ENCODE results near the gene TRPM1. TPM values are rescaled to one million over a fixed set of nuclear protein-coding genes. Genes with fewer than 3 reads are reported as not detected.

Gene TRPM1
- total RNA-seq, 1 experiment from 2014 or later = 0.77 TPM

DNA sequence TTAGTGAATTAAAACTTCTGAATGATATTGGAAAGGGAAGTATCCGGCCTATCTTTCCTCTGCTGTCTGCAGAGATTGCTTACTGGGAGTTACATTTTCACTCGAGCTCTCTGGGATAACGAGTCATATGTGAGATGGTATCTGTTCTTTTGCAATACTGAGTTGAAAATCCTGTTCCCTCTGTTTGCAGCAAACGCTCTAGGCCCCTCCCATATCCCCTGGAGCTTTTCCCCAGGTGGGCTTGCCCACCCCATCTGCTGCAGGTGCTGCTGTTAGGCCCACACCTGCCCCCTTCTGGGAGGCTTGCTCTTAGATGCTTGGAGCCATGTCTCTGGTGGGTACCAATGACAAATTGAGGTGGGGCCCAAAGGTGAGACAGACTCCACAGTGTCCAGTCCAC is 67.4 kb downstream of the TRPM1 start:
- H3K9me3 Mint-ChIP-seq = no peaks in the 10 kb centered on the region
- no peaks in the 10 kb centered on the region for H3K36me3 Mint-ChIP-seq
- no peak overlapping the region for H3K27ac Mint-ChIP-seq
- TF ChIP-seq MYBL2 (CRISPR knock-in tag; IDR thresholded peaks at IDR 0.05) (no peak), ZNF219 (CRISPR knock-in tag; IDR thresholded peaks at IDR 0.05; ENCODE audit: borderline replicate concordance) (no peak), NR1H2 (CRISPR knock-in tag; IDR thresholded peaks at IDR 0.05) (no peak), ZNF423 (CRISPR knock-in tag; IDR thresholded peaks at IDR 0.05) (peak; percentile 68), NFYB (CRISPR knock-in tag; conservative IDR thresholded peaks at IDR 0.05; ENCODE audit: low read depth) (no peak)
- TF ChIP-seq, protein P1, sequence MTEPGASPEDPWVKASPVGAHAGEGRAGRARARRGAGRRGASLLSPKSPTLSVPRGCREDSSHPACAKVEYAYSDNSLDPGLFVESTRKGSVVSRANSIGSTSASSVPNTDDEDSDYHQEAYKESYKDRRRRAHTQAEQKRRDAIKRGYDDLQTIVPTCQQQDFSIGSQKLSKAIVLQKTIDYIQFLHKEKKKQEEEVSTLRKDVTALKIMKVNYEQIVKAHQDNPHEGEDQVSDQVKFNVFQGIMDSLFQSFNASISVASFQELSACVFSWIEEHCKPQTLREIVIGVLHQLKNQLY (CRISPR knock-in tag; IDR thresholded peaks at IDR 0.05) = no peak
- TF ChIP-seq, protein P2, sequence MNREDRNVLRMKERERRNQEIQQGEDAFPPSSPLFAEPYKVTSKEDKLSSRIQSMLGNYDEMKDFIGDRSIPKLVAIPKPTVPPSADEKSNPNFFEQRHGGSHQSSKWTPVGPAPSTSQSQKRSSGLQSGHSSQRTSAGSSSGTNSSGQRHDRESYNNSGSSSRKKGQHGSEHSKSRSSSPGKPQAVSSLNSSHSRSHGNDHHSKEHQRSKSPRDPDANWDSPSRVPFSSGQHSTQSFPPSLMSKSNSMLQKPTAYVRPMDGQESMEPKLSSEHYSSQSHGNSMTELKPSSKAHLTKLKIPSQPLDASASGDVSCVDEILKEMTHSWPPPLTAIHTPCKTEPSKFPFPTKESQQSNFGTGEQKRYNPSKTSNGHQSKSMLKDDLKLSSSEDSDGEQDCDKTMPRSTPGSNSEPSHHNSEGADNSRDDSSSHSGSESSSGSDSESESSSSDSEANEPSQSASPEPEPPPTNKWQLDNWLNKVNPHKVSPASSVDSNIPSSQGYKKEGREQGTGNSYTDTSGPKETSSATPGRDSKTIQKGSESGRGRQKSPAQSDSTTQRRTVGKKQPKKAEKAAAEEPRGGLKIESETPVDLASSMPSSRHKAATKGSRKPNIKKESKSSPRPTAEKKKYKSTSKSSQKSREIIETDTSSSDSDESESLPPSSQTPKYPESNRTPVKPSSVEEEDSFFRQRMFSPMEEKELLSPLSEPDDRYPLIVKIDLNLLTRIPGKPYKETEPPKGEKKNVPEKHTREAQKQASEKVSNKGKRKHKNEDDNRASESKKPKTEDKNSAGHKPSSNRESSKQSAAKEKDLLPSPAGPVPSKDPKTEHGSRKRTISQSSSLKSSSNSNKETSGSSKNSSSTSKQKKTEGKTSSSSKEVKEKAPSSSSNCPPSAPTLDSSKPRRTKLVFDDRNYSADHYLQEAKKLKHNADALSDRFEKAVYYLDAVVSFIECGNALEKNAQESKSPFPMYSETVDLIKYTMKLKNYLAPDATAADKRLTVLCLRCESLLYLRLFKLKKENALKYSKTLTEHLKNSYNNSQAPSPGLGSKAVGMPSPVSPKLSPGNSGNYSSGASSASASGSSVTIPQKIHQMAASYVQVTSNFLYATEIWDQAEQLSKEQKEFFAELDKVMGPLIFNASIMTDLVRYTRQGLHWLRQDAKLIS (CRISPR knock-in tag; IDR thresholded peaks at IDR 0.05; ENCODE audit: borderline replicate concordance) = no peak
- TF ChIP-seq, protein P3, sequence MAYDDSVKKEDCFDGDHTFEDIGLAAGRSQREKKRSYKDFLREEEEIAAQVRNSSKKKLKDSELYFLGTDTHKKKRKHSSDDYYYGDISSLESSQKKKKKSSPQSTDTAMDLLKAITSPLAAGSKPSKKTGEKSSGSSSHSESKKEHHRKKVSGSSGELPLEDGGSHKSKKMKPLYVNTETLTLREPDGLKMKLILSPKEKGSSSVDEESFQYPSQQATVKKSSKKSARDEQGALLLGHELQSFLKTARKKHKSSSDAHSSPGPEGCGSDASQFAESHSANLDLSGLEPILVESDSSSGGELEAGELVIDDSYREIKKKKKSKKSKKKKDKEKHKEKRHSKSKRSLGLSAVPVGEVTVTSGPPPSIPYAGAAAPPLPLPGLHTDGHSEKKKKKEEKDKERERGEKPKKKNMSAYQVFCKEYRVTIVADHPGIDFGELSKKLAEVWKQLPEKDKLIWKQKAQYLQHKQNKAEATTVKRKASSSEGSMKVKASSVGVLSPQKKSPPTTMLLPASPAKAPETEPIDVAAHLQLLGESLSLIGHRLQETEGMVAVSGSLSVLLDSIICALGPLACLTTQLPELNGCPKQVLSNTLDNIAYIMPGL (CRISPR knock-in tag; IDR thresholded peaks at IDR 0.05) = no peak
- no peak for ATAC-seq
- POLR2A ChIA-PET = no interaction called here
- CTCF ChIA-PET = interaction anchor here (1.5 kb wide), 1 partner anchor 95 kb away, joined by 3 read pairs; no protein-coding TSS in a partner anchor
- peaks cover 22% of the 10 kb centered on the region for H3K4me1 Mint-ChIP-seq
- H3K4me3 Mint-ChIP-seq = no peak overlapping the region
- H3K27me3 Mint-ChIP-seq (ENCODE audit: low read depth) = no peaks in the 10 kb centered on the region
- DNase-seq (ENCODE audit: low spot score) = no peak

DNA sequence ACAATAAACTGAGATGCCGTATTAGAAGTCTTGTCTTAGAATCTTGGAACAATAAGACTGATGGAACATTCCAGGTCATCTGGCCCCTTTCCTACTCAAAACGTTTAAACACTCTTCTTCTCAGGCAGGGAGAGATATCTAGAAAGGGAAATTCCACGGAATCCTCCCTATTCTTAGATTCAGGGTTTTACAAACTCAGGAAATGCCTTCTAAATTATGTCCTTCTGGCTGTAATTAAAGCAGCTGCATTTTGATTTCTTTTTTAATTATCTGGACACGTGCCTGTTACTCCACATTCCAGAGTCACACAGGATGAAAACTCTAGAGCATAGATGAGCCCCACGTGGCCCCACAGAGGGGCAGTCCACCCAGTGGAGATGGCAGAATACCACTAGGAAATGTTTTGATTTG is 68.6 kb downstream of the TRPM1 start:
- H3K4me1 Mint-ChIP-seq = peaks cover 22% of the 10 kb centered on the region
- H3K4me3 Mint-ChIP-seq = no peak overlapping the region
- no peaks in the 10 kb centered on the region for H3K27me3 Mint-ChIP-seq (ENCODE audit: low read depth)
- ChIA-PET CTCF (no interaction called here), POLR2A (no interaction called here)
- no peak overlapping the region for H3K27ac Mint-ChIP-seq
- ATAC-seq (no peak), DNase-seq (ENCODE audit: low spot score) (no peak)
- no peaks in the 10 kb centered on the region for H3K36me3 Mint-ChIP-seq
- H3K9me3 Mint-ChIP-seq = no peaks in the 10 kb centered on the region
- TF ChIP-seq SMAD3 (CRISPR knock-in tag; IDR thresholded peaks at IDR 0.05; ENCODE audit: borderline replicate concordance) (no peak), OVOL2 (CRISPR knock-in tag; IDR thresholded peaks at IDR 0.05; ENCODE audit: borderline replicate concordance) (no peak), GTF2I (CRISPR knock-in tag; conservative IDR thresholded peaks at IDR 0.05) (no peak), MYBL2 (CRISPR knock-in tag; IDR thresholded peaks at IDR 0.05) (no peak), NR2C2 (CRISPR knock-in tag; IDR thresholded peaks at IDR 0.05) (no peak), TEAD1 (CRISPR knock-in tag; IDR thresholded peaks at IDR 0.05) (no peak), SMAD4 (CRISPR knock-in tag; IDR thresholded peaks at IDR 0.05) (no peak), HMGA2 (CRISPR knock-in tag; IDR thresholded peaks at IDR 0.05) (no peak), CREM (CRISPR knock-in tag; IDR thresholded peaks at IDR 0.05) (no peak), FOXP1 (CRISPR knock-in tag; IDR thresholded peaks at IDR 0.05; ENCODE audit: borderline replicate concordance) (no peak)
- TF ChIP-seq, protein P4, sequence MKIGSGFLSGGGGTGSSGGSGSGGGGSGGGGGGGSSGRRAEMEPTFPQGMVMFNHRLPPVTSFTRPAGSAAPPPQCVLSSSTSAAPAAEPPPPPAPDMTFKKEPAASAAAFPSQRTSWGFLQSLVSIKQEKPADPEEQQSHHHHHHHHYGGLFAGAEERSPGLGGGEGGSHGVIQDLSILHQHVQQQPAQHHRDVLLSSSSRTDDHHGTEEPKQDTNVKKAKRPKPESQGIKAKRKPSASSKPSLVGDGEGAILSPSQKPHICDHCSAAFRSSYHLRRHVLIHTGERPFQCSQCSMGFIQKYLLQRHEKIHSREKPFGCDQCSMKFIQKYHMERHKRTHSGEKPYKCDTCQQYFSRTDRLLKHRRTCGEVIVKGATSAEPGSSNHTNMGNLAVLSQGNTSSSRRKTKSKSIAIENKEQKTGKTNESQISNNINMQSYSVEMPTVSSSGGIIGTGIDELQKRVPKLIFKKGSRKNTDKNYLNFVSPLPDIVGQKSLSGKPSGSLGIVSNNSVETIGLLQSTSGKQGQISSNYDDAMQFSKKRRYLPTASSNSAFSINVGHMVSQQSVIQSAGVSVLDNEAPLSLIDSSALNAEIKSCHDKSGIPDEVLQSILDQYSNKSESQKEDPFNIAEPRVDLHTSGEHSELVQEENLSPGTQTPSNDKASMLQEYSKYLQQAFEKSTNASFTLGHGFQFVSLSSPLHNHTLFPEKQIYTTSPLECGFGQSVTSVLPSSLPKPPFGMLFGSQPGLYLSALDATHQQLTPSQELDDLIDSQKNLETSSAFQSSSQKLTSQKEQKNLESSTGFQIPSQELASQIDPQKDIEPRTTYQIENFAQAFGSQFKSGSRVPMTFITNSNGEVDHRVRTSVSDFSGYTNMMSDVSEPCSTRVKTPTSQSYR (CRISPR knock-in tag; IDR thresholded peaks at IDR 0.05) = no peak
- TF ChIP-seq, protein P5, sequence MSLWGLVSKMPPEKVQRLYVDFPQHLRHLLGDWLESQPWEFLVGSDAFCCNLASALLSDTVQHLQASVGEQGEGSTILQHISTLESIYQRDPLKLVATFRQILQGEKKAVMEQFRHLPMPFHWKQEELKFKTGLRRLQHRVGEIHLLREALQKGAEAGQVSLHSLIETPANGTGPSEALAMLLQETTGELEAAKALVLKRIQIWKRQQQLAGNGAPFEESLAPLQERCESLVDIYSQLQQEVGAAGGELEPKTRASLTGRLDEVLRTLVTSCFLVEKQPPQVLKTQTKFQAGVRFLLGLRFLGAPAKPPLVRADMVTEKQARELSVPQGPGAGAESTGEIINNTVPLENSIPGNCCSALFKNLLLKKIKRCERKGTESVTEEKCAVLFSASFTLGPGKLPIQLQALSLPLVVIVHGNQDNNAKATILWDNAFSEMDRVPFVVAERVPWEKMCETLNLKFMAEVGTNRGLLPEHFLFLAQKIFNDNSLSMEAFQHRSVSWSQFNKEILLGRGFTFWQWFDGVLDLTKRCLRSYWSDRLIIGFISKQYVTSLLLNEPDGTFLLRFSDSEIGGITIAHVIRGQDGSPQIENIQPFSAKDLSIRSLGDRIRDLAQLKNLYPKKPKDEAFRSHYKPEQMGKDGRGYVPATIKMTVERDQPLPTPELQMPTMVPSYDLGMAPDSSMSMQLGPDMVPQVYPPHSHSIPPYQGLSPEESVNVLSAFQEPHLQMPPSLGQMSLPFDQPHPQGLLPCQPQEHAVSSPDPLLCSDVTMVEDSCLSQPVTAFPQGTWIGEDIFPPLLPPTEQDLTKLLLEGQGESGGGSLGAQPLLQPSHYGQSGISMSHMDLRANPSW (CRISPR knock-in tag; conservative IDR thresholded peaks at IDR 0.05; ENCODE audit: low read depth) = no peak
- TF ChIP-seq, protein P3 (CRISPR knock-in tag; IDR thresholded peaks at IDR 0.05) = no peak
- TF ChIP-seq, protein P6, sequence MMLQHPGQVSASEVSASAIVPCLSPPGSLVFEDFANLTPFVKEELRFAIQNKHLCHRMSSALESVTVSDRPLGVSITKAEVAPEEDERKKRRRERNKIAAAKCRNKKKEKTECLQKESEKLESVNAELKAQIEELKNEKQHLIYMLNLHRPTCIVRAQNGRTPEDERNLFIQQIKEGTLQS (CRISPR knock-in tag; conservative IDR thresholded peaks at IDR 0.05) = no peak

Data from WTC11 (cell line).